CD4-positive, alpha-beta T cell treated with Interleukin-15 for 4 hours (primary cell): ENCODE data around the gene FKBP8.
A peak's percentile ranks its signal among the peaks of the same experiment; 100 is the strongest.

Experiments used
- DNase-seq: peaks from one replicate; pipeline ENCODE4 v3.0.0-alpha.2; 2020; ENCODE audit warnings: low spot score

Gene FKBP8

DNA sequence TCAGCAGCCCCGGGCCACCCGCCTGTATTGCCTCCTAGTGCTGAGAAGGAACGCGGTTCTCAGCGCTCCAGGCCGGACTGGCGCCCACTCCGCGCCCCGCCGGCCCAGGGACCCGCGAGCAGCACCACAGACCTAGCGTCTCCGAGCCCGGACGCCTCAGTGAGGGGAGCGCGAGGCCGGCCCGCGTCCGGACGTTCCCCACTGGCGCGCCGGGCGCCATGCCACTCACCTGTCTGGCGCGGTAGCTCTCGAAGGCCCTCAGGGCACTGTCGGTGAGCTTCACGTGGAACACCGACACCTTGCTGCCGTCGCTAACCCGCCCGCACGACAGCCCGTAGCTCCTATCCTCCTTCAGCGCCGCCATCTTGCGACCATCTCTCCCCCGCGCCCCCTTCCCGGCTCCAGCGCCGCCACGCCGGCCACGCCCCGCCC, 21.7 kb downstream of the FKBP8 start, which contains the start of gene ELL:
Gene ELL (minus strand): TSS at position 379 of the 432 bp plus-strand sequence. CDS start 15 bp downstream, at position 364.
- no peak for DNase-seq

DNA sequence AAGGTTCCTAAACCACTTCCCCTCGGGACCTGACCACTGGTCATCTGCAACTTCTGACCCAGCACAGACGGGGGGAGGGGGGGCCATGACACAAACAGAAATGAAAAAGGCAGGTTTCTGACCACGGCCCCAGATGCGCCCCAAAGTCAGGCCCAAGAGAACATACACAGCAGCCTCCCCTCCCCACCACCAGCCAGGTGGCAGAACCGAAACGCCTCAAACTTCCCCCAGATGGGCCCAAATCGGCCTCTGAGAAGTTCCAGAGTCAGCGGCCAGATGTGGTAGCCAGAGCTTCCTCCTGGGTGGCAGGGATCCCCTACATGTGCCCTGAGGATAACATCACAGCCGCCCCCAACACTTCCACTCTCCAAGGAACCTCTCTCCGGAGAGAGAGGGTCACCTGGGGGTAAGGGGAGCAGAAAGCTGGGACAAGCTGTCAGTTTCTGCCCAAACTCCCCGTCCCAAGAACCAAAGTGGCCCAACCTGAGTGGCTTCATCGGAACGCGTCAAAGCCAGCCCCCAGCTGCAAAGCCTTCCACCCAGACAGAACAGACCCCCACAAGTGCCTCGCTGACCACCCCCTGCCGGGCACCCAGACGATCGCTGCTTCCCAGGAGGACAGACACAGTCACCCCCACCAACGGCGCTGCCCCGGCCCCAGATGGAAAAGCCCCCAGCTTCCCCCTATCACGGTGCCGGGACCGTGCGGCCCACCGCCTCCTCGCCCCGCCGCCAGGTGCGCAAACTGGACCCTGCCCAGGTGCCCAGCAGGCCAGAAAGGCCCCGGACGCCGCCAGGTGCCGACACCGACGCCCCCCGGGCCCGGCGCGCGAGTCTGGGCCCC, 22.3 kb downstream of the FKBP8 start:
- DNase-seq: no peak

DNA sequence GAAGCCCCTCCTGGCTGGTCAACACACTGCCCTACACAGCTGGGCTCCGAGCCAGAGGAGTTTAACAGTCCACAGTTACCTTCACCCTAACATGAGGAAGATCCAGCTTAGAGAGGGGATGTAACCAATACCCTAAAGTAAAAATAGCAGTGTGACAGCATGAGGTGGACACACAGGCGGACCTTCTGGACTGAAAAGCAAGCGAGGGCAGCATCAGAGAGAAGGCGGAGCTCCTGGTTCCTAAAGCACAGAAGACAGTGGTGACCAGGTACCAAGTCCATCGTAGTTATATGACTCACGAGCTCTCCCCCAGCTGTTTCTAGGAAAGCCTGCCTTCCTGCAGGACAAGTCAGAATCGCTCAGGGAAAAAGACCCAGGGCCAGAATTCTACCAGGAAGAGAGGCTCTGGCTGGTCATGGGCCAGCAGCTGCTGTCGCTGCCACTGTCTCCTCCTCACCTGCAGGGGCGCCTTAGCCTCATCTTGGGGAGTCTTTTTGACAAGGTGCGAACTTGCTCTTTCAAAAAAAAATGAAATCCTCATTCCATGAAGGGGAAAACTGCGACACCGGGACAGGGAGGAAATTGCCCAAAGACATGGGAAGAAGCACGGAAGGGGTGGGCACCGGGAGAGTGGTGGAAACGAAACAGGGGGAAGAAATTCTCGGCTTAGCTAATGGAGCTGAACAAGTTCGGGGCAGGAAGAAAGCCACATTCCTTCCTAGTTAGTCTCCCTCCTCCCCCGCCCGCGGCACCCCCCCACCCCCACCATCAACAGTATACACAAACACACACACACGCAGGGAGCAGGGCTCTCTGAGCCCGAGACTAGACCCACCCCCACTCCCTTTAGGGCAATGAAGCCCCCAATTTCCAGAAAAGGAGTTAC, 23.2 kb downstream of the FKBP8 start:
- peak; percentile 65 for DNase-seq

DNA sequence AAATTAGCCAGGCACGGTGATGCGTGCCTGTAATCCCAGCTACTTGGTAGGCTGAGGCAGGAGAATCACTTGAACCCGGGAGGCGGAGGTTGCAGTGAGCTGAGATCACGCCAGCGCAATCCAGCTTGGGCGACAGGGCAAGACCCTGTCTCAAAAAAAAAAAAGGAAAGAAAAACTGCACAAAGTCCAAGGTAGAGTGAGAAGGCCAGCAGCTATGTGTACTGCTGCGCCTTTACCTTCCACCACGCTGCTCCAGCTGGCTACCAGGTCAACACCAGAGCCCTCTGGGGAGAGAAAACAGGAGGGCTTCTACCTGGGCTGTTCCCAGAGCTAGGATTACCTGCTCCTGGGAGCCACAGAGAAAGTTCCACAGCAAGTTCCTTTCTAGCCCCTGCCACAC, 24.7 kb downstream of the FKBP8 start:
- no peak for DNase-seq

DNA sequence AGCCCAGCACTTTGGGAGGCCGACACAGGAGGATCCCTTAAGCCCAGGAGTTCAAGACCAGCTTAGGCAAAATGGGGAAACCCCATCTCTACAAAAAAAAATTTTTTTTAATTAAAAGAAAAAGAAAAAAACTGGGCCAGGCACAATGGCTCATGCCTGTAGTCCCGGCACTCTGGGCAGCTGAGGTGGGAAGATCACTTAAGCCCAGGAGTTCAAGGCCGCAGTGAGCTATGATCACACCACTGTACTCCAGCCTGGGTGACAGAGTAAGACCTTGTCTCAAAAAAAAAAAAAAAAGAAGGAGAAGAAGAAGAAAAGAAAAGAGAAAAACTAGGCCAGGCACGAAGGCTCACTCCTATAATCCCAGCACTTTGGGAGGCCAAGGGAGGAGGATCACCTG, 25.8 kb downstream of the FKBP8 start:
- no peak for DNase-seq

DNA sequence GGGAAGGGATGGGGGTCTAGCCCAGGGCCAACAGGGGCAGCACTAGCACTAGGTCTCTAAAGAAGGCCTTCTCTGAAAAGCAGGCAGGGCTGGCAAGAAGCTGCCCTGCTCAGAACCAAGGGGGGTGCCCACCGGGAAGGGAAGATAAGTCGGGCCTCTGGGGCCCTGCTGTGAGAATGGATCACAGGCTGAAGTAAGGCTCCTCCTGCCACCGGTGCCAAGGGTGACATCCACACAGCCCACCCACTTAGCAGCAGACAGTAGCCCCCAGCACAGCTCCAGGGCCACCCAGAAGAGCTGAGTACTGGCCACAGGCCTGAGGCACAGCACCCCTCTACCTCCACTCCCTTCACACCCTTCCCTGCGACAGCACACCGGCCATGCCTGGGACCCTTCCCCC, 27.4 kb downstream of the FKBP8 start:
- DNase-seq: no peak

DNA sequence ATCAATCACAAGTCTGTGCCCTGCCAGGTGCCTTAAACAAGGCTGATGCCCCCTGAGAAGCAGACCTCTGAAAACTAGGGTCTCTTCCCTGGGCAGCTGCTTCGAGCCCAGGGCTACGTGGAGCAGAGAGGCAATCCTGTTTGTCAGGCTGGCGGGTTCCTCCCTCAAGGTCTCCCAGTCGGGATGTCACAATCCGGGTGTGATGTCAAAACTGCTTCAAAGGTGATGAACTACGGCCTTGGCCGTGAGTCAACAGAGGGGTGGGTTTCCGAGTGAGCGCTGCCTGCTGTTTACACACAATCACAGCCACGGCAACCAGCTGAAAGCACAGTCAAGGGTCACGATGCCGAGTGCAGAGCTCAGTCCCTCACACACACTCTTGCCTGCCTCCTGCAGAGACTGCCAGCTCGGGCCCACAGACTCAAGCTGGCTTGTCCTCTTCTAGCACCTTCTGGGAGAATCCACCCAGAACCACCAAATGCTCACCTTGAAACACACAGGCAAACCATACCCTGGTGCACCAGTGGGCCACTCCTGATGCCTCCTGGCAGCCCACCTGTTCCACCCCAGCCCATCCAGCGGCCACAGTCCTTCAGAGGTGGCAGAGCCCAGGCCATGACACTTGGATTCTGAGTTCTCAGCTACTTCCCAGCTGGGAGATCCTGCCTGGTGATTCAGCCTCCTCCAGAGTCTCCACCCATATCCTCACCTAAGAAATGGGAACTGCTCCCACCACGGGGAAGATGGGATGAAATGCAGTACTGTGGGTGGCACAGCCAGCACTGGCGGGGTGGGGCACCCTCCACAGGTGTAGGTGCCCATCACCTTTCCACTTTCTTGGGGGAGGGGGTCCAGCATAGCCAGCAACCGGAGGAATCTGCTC, 28.3 kb downstream of the FKBP8 start:
- DNase-seq: peak; percentile 56

DNA sequence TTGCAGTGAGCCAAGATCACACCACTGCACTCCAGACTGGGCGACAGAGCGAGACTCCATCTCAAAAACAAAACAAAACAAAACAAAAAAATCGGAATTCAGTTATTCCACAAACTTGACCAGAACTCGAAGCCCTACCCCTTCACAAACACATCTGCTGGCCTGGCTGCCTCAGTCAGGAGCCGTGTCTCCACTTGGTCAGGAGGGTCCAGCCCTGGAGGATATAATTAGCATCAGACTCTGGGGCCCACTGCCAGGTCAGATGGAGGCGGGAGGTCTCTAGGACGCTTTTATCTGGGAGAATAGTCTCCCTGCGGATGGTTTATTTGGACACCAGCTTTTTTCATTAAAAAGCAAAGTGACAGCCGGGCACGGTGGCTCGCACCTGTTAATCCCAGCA, 29.5 kb downstream of the FKBP8 start:
- DNase-seq: no peak

DNA sequence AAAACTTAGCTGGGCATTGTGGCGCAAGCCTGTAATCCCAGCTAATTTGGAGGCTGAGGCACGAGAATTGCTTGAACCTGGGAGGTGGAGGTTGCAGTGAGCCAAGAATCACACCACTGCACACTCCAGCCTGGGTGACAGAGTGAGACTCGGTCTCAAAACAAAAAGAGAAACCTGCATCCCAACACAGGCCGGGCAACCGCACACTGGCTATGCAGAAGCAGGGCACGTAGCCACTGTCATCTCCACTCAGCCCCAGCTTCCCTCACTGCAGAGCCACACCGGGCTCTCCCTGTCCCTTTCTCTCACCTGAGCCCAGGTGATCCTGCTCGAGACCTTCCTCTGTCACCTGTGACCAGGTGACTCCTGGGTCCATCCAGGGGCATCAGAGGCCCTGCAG, 33.2 kb downstream of the FKBP8 start:
- no peak for DNase-seq

DNA sequence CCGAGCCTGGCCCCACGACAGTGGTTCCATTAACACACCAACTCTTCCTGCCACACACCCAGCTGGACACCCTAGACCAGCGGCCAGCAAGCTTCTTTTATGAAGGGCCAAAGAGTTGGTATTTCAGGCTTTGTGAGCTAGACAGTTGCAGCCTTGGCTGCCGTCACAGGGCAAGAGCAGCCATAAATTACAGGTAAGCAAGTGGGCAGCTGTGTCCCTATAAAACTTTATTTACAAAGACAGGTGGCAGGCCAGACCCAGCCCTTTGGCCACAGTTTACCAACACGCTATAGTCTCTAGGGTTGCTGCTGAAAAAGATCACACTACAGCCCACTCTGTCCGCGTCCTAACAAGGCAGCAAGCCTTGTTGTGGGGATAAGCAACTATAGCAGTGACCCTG, 34.8 kb downstream of the FKBP8 start:
- no peak for DNase-seq

DNA sequence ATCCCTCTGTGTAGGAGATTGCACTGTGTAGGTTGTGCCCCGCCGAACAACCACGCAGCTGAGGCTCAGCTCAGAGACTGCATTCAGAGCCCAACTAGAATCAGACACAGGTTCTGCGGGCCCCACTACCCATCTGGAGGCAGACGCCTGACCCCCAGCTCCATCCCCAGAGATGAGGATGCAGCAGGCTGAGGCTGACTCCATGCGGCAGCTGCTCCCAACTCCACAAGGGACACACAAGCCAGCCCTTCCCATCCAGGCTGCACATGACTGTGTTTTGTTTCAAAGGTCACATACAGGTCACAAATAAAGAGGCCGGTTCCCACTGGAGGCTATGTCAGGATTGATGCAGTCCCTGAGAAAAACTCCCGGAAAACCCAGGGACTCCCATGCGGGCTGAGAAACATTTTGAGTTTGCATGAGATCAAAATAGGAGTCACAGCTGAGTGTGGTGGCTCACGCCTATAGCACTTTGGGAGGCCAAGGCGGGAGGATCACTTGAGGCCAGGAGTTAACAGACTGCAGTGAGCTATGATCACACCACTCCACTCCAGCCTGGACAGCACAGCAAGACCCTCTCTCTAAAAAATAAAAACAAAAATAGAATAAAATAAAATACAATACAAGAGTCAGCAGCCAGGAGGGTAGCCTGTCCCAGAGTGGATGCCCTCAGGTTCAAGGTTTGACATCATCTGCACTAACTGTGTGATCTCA, 35.5 kb downstream of the FKBP8 start:
- DNase-seq: no peak

DNA sequence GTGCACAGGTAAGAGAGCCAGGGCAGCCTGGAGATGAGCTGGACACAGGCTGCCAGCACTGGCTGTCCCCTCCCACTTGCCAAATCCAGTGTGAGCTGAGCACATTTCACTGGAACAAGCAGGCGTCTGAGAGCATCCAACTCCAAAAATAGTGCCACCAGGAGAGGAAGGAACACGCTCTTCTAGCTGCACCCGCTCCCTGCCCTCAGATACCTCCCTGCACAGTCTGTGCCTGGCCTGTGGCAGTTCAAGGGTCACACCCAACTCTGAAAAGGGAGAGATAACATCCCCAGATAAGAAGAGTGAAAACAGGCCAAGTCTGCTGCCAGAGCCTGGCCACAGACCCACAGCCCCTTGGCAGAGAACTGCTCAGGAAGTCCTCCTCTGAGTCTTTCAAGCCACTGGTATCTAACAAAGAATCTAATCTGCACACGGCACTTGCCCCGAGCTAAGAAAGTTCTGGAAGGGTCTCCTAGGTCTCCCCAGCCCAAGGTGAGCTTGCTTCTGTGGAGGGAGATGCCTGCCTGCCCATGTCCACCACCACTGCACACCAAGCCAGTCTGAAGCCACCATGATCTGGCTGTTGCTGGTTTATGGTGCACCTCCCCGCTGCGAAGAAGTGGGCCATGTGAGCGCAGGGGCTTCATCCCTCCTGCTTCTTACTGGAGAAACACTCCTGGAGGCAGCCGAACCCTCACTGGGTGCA, 36.2 kb downstream of the FKBP8 start:
- DNase-seq: peak; percentile 47

DNA sequence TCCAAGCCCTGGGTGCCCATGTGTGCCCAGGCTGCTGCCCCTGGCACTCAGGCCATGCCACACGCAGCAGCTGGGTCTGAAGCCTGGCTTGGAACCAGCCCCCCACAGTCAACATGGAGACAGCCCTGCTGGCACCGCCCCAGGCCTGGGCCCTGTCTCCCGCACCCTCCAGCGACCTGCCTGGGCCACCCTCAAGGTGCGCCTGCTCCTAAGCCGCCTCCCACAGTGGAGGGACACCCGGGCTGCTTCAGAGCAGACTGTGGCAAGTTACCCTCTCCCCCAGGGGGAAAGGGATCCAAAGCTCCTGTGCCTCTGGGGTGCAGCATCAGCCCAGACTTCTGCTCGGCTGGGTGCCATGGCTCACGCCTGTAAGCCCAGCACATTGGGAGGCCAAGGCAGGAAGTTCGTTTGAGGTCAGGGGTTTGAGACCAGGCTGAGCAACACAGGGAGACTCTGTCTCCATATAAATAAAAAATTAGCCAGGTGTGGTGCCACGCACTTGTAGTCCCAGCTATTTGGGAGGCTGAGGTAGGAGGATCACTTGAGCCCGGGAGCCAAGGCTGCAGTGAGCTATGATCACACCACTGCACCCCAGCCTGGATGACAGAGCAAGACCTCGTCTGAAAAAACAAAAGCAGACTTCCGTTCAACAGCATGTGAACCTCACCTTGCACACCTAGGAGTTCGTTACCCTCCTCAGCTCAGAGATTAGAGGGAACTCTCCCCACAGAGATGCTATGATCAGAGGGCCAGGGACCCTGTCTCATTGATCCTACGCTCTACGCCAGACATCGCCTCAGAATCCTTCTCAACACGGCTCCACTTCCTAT, 37.1 kb downstream of the FKBP8 start:
- DNase-seq: peak; percentile 41

DNA sequence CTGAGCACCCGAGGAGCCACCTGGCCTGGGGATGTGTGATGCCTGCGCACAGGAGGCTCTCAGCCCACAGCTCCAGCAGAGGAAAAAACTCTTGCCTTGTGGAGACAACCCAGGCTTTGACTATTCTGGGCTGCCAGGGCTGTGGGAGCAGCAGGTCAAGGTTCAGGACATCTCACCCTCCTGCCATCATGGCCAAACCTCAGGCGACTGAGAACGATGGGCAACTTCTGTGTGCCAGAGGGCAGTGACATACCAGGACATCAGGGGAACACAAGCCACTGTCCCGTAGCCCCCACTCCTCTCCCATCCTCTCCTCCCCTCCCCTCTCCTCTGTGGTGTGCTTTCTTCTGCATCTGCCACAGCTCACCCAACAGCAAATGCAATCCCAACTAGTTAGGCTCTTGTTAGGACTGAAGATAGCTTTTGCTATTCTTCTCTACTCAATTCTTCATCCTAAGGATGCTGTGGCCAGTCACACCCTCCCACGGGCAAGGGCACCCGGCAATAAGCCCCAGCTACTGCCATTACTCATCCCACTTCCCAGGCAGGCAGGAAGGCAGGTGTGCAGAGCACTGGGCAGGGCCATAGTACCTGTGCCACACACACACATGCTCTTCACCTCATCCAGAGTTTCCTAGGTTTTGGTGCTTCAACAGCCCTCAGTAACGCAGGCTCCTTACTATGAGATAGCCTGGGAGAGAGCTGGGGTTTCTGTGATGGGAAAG, 38.3 kb downstream of the FKBP8 start:
- DNase-seq: no peak

DNA sequence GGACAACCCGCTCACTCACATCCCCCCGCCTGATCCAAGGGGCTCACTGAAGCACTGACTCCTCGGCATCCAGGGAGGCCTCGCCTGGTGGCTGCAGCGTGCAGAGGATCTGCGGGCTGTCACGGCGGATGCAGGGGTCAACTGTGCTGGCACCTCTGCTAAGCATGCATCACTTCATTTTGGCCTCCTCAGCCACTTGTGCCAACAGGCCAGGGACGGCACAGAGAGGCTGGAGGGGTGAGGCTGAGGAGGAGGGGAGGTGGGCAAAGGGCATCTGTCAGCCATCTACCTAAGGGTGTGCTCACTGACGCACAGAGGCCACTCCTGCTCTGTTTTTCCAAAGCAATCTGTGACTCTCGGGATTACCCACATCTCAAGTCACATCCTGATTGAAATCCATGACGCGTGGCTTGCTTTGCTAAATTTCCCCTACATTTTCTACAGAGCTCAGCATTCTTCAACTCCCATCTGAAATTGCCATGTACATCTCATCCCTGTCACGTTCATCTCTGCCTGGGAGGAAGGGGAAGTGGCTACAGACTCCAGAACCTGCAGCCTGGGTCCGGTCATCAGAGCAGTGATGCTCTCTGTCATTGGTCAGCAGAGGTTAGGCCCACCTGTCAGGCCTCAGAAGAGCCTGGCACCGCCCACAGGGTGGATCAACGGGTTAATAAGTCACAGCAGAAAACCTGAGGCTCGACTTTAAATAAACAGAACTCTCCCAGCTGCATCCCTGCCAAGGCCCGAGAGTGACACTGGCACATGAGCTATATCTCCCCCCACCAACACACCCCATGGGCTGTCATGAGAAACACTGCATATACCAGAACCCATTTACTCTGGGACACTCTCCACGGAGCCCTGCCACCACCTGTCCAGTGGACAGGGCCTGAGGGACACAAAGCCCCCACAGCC, 39.1 kb downstream of the FKBP8 start:
- no peak for DNase-seq

DNA sequence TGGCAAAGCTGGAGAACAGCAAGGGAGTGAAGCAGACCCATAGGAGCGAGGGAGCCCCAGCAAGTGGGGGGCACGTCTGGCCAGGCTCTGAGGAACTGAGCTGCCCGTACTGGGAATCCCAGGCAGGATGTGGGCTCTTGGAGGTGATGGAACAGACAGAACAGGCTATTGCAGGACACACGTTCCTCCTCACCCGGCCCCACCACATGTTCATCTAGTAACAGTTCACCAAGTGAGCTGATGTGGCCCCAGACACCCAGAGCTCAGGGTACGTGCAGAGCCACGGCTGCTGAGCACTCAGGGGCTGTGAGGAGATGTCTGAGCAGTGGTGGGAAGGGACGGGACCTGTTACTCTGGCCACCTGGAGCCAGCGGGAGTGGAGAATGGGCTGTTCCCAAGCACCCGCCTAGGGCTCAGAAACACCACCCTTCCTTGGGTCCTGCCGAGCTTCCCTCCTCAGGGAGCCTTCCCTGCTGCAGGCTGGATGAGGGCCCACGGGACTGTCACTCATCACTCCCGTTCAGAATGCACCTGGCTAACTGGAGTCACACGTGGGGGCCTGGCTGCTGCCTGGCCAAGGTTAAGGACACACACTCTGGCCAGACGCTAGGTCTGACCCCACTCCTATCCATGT, 39.9 kb downstream of the FKBP8 start:
- DNase-seq: no peak

DNA sequence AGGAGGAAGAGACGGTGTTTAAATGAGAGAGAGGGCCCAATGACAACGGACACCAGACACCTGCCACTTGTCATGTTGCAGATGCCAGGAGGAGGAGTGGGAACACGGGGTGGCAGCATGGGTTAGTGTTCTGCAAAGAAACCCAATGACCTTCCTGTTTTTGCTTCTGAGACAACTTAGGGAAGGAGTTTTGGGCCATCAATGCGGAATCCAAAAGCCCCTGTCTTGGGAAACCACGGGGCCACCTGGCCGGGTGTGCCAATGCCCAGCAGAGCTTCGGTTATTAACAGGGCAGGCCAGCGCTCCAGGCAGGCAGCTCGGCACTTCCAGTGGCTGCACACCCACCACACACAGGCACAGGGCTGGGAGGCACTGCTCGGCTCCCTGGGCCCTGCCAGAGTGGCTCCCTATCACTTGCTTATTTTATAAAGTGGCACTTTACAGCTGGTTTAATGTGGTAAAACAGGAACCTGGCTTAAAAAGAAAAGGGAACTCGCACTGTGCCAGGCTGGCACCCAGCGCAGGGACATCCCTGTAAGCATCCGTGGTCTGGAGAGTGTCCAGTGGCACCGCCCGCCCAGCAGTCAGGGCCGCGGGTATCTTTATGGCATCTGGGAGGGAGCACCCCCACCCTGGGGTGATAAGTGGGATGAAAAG, 40.6 kb downstream of the FKBP8 start:
- DNase-seq: no peak
